Choroid plexus epithelial cell (primary cell): Measurements from ENCODE around the gene A1BG.

Experiments used
- DNase-seq: peaks from one replicate; pipeline ENCODE4 v3.0.0-alpha.2; 2010; ENCODE audit warnings: low read depth
- H3K4me3 ChIP-seq: 2 replicates; pipeline ENCODE4 v1.5.1; 2011; ENCODE audit warnings: low read depth, mild to moderate bottlenecking, control low read depth, low read length, moderate library complexity
- TF ChIP-seq, protein P1 (sequence below): conservative IDR thresholded peaks from 2 replicates; pipeline ENCODE4 v1.5.1; 2011; ENCODE audit warnings: low read depth, mild to moderate bottlenecking, control low read depth, inconsistent platforms, low read length, moderate library complexity

The A1BG gene, protein sequence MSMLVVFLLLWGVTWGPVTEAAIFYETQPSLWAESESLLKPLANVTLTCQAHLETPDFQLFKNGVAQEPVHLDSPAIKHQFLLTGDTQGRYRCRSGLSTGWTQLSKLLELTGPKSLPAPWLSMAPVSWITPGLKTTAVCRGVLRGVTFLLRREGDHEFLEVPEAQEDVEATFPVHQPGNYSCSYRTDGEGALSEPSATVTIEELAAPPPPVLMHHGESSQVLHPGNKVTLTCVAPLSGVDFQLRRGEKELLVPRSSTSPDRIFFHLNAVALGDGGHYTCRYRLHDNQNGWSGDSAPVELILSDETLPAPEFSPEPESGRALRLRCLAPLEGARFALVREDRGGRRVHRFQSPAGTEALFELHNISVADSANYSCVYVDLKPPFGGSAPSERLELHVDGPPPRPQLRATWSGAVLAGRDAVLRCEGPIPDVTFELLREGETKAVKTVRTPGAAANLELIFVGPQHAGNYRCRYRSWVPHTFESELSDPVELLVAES

DNA sequence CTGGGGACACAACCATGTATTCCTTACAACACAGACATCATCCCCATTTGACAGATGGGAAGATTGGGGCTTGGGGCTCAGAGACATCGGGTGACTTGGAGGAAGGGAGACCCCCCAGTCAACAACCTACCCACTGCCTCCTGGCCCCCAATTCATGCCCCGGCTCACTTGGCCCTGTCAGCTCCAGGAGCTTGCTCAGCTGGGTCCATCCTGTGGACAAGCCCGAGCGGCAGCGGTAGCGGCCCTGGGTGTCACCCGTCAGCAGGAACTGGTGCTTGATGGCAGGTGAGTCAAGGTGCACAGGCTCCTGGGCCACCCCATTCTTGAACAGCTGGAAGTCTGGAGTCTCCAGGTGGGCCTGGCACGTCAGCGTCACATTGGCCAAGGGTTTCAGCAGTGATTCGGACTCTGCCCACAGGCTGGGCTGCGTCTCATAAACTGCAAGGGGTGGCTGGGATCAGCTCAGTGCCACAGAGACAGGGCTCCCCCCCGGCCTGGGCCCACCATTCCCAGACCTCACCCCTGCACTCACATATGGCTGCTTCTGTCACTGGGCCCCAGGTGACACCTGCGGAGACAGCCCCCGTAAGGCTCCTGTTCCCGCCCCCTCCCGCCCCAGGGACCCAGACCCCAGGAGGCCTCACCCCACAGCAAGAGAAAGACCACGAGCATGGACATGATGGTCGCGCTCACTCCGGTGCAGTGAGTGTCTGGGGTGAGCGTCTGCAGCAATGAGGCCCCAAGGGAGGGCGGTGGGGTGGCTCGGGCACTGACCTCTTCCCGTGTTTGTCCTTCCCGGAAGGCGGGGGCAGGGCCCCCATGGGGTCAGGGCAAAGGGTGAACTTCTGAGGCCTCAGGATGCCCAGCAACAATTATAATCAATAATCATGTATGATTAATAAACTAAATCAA lies at the start of gene A1BG:
TSS of gene A1BG (minus strand) at position 733 of the 912 bp plus-strand sequence. CDS start at position 678, 55 bp downstream.
- TF ChIP-seq, protein P1, sequence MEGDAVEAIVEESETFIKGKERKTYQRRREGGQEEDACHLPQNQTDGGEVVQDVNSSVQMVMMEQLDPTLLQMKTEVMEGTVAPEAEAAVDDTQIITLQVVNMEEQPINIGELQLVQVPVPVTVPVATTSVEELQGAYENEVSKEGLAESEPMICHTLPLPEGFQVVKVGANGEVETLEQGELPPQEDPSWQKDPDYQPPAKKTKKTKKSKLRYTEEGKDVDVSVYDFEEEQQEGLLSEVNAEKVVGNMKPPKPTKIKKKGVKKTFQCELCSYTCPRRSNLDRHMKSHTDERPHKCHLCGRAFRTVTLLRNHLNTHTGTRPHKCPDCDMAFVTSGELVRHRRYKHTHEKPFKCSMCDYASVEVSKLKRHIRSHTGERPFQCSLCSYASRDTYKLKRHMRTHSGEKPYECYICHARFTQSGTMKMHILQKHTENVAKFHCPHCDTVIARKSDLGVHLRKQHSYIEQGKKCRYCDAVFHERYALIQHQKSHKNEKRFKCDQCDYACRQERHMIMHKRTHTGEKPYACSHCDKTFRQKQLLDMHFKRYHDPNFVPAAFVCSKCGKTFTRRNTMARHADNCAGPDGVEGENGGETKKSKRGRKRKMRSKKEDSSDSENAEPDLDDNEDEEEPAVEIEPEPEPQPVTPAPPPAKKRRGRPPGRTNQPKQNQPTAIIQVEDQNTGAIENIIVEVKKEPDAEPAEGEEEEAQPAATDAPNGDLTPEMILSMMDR = no peak
- H3K4me3 ChIP-seq = no peak within 1 kb of the TSS
- DNase-seq = no peak

DNA sequence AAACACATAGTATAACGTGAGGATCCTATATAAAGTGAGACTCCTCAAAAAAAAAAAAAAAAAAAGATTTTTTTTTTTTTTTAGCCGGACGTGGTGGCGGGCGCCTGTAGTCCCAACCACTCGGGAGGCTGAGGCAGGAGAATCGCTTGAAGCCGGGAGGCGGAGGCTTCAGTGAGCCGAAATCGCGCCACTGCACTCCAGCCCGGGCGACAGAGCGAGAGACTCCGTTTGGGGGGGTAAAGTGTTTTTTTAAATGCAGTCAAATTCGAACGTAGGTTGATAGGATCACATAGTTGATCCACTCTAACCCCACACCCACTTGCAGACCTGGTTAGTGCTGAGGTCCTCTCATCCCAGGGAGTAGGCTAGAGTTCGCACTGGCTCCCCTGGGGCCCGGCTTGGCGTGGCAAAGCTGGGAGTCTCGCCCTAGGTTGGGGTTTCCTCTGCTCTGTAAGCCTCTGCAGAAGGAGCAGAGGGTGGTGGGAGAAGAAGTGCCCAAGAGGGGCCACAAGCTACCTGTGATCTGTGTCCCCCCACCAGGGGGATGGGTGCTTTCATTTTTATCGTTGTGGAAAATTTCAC lies 48.6 kb upstream of the A1BG start:
- no peak for DNase-seq
- TF ChIP-seq, protein P1 = no peak
- H3K4me3 ChIP-seq = peak overlapping the region; percentile 79

DNA sequence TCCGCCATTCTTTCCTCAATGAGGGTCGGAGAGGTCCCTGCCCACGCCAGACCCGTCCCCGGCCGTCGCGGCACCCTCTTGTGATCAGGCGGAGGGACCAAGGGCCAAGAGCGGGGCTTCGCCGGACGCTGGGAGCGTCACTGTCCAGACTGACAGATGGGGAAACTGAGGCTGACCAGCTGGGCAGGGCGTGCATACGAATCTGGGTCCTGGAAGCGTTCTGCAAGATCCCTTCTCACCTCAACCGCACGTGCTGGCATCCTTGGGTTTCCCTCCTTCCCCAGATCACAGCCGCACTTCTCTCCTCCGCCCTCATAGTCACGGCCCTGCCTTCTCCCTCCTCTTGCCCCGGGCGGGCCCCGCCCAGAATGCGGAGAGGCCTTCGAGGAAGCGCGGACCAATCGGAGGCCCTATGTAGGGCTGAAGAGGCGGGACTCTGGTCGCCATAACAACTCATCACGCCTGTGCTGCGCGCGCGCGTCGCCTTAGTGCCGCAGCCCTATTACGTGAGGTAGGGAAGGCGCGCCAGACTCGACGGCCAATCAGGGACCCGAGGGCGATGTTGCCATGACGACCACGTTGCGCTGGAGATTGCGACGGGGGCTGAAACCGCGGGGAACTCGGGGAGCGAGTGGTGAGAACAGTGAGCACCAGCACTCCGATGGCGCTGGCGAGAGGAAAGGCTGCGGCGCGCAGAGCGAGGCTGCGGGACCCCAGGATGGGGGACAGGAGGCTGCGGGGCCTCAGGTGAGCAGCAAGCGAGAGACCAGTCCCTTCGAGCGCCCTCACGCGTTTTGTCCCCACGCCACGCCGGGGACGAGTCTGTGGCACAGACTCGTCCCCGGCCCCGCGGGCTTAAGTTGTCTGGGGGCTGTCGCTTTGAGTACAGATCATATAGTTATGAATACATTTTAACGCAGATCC lies 47.9 kb upstream of the A1BG start:
- TF ChIP-seq, protein P1 = peak; percentile 10
- peak; percentile 100 for DNase-seq
- H3K4me3 ChIP-seq = peak overlapping the region; percentile 79

DNA sequence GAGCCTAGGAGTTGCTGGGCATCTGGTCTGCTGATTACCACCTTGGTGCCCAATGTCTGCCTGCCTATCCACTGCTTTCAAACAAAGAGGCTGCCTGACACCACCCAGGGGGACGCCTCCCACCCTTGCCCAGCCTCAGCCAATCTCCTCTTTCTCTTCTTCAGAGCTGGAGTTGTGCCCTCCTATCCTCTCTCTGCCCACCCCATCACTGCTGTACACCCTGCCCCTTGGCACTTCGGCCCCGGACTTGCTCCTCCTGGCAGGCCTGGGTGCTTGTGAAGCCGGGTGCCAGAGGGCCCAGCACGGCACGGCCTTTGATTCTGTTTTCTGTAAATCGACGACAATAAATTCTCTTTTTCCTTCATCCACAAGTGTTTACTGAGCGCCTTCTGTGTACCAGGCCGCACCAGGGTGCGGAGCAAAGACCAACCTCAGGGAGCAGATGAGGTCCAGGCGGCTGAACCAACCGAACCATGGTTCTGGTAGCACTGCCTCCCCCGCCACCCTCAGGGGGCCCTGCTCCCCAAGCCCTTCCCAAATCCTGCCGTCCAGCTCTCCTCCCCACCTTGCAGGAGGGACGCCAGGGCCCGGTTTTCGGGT lies 47.1 kb upstream of the A1BG start:
- DNase-seq = no peak
- H3K4me3 ChIP-seq = peak overlapping the region; percentile 69
- TF ChIP-seq, protein P1 = no peak

DNA sequence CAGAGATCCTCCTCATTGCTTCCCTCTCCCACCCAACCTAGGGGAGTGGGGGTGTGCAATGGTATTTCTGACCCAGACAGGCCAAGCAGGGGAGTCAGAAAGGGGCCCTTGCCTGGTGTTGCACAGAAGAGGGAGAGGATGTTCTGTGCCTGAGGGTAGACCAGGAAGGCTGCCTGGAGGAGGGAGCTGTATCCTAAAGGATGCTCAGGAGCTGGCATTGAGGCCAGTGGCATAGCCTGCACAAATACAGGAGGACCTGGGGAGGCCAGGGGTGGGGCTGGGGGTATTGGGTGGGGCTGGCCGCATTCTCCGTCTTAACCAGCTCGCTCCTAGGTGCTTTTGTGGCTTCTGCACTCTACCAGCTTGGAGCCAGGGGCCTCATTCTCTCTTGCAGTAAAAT lies 46.6 kb upstream of the A1BG start:
- no peak overlapping the region for H3K4me3 ChIP-seq
- no peak for DNase-seq
- TF ChIP-seq, protein P1 = no peak
